SK-N-SH (cell line): ENCODE data around the gene LMBR1L. TPM values are rescaled to one million over a fixed set of nuclear protein-coding genes. Genes with fewer than 3 reads are reported as not detected.

ENCODE experiments used
- CHD2 ChIP-seq: fragments of 150-350 bp; IDR thresholded peaks from 2 replicates; pipeline ENCODE4 v1.6.1; 2018; ENCODE audit warnings: low read length; ENCODE audit not compliant: partially characterized antibody
- EZH2phosphoT487 ChIP-seq: fragments of 200-600 bp; sonication (generic); IDR thresholded peaks from 2 replicates; pipeline ENCODE4 v1.6.1; 2017; ENCODE audit warnings: low read depth, mixed run types, mild to moderate bottlenecking, antibody characterized with exemption, moderate library complexity, borderline replicate concordance
- FOSL2 ChIP-seq: IDR thresholded peaks from 2 replicates; pipeline ENCODE4 v1.4.0; 2012; ENCODE audit warnings: low read depth, mild to moderate bottlenecking, moderate library complexity, borderline replicate concordance
- FOXJ3 ChIP-seq: sonication (generic); formaldehyde crosslinking; IDR thresholded peaks from 2 replicates; pipeline ENCODE4 v1.5.1; 2020; ENCODE audit warnings: mild to moderate bottlenecking, missing genetic modification reagents
- FOXM1 ChIP-seq: IDR thresholded peaks from 2 replicates; pipeline ENCODE4 v1.4.0; 2012; ENCODE audit warnings: low read depth, mild to moderate bottlenecking
- GATA2 ChIP-seq: sonication (generic); formaldehyde crosslinking; IDR thresholded peaks from 2 replicates; pipeline ENCODE4 v1.5.0; 2020; ENCODE audit warnings: mild to moderate bottlenecking, missing genetic modification reagents
- JUND ChIP-seq: IDR thresholded peaks from 2 replicates; pipeline ENCODE4 v1.4.0; 2012
- MXI1 ChIP-seq: IDR thresholded peaks from 2 replicates; pipeline ENCODE4 v1.6.1; 2012; ENCODE audit warnings: mild to moderate bottlenecking, low read depth, low read length, improper control_type of control experiment
- NRF1 ChIP-seq: IDR thresholded peaks from 2 replicates; pipeline ENCODE4 v1.6.1; 2012; ENCODE audit warnings: low read depth, mild to moderate bottlenecking, low read length
- POLR2AphosphoS5 ChIP-seq: IDR thresholded peaks from 2 replicates; pipeline ENCODE4 v1.6.1; 2012; ENCODE audit warnings: low read depth, low read length
- RAD21 ChIP-seq: IDR thresholded peaks from 2 replicates; pipeline ENCODE4 v1.6.1; 2012; ENCODE audit warnings: mild to moderate bottlenecking, low read length
- SIN3A ChIP-seq: IDR thresholded peaks from 2 replicates; pipeline ENCODE4 v1.6.1; 2012; ENCODE audit warnings: low read depth, mild to moderate bottlenecking, low read length, moderate library complexity, borderline replicate concordance
- TAF1 ChIP-seq: IDR thresholded peaks from 2 replicates; pipeline ENCODE4 v1.6.1; 2012; ENCODE audit warnings: low read depth, mild to moderate bottlenecking, low read length, moderate library complexity, borderline replicate concordance
- TCF12 ChIP-seq: IDR thresholded peaks from 2 replicates; pipeline ENCODE4 v1.4.0; 2012
- TEAD4 ChIP-seq: IDR thresholded peaks from 2 replicates; pipeline ENCODE4 v1.4.0; 2012; ENCODE audit warnings: mild to moderate bottlenecking, borderline replicate concordance; ENCODE audit not compliant: insufficient read depth
- USF1 ChIP-seq: IDR thresholded peaks from 2 replicates; pipeline ENCODE4 v1.4.0; 2012; ENCODE audit warnings: low read depth, borderline replicate concordance
- YY1 ChIP-seq: IDR thresholded peaks from 2 replicates; pipeline ENCODE4 v1.4.0; 2012; ENCODE audit warnings: low read depth, mild to moderate bottlenecking
- polyA plus RNA-seq, 3 experiments: library from polyadenylated mRNA; depleted of rRNA; stranded (reverse); fragments of >200 nt; gene quantifications; 2 replicates each; pipeline ENCODE4 v1.2.3, GENCODE V29; 2012
- TF ChIP-seq, protein P1 (sequence below): IDR thresholded peaks from 2 replicates; pipeline ENCODE4; 2012
- TF ChIP-seq, protein P2 (sequence below): IDR thresholded peaks from 2 replicates; pipeline ENCODE4 v1.4.0; 2012; ENCODE audit warnings: low read depth
- TF ChIP-seq, protein P3 (sequence below): IDR thresholded peaks from 2 replicates; pipeline ENCODE4 v1.6.1; 2012; ENCODE audit warnings: mild to moderate bottlenecking, low read depth, low read length, moderate library complexity

The LMBR1L gene
- polyA plus RNA-seq, 1 of the 3 experiments (the other 2 are of a cell fraction): 61.4 TPM

GRCh38 chr12:49098035-49098451, 12.6 kb downstream of the LMBR1L start (continued):
- TF ChIP-seq EZH2phosphoT487 (no peak), RAD21 (peak; percentile 57), NRF1 (no peak), TAF1 (no peak), FOXJ3 (CRISPR knock-in tag) (no peak), SIN3A (no peak), MXI1 (no peak), TCF12 (no peak), GATA2 (CRISPR knock-in tag) (no peak), JUND (no peak), YY1 (no peak), TEAD4 (no peak), USF1 (no peak), FOSL2 (no peak), POLR2AphosphoS5 (no peak), FOXM1 (no peak), CHD2 (peak; percentile 14)
- TF ChIP-seq, protein P1, sequence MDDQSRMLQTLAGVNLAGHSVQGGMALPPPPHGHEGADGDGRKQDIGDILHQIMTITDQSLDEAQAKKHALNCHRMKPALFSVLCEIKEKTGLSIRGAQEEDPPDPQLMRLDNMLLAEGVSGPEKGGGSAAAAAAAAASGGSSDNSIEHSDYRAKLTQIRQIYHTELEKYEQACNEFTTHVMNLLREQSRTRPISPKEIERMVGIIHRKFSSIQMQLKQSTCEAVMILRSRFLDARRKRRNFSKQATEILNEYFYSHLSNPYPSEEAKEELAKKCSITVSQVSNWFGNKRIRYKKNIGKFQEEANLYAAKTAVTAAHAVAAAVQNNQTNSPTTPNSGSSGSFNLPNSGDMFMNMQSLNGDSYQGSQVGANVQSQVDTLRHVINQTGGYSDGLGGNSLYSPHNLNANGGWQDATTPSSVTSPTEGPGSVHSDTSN: no peak
- TF ChIP-seq, protein P2, sequence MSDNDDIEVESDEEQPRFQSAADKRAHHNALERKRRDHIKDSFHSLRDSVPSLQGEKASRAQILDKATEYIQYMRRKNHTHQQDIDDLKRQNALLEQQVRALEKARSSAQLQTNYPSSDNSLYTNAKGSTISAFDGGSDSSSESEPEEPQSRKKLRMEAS: no peak
- TF ChIP-seq, protein P3, sequence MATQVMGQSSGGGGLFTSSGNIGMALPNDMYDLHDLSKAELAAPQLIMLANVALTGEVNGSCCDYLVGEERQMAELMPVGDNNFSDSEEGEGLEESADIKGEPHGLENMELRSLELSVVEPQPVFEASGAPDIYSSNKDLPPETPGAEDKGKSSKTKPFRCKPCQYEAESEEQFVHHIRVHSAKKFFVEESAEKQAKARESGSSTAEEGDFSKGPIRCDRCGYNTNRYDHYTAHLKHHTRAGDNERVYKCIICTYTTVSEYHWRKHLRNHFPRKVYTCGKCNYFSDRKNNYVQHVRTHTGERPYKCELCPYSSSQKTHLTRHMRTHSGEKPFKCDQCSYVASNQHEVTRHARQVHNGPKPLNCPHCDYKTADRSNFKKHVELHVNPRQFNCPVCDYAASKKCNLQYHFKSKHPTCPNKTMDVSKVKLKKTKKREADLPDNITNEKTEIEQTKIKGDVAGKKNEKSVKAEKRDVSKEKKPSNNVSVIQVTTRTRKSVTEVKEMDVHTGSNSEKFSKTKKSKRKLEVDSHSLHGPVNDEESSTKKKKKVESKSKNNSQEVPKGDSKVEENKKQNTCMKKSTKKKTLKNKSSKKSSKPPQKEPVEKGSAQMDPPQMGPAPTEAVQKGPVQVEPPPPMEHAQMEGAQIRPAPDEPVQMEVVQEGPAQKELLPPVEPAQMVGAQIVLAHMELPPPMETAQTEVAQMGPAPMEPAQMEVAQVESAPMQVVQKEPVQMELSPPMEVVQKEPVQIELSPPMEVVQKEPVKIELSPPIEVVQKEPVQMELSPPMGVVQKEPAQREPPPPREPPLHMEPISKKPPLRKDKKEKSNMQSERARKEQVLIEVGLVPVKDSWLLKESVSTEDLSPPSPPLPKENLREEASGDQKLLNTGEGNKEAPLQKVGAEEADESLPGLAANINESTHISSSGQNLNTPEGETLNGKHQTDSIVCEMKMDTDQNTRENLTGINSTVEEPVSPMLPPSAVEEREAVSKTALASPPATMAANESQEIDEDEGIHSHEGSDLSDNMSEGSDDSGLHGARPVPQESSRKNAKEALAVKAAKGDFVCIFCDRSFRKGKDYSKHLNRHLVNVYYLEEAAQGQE: no peak
